Activated naive CD4-positive, alpha-beta T cell treated with anti-CD3 and anti-CD28 coated beads, Interleukin-2, amount 50 U/mL, for 16 hours (primary cell): ENCODE data around the gene SEMA3D.

ENCODE experiments used
- DNase-seq: peaks from one replicate; pipeline ENCODE4 v3.0.0-alpha.2; 2020

SEMA3D gene

DNA sequence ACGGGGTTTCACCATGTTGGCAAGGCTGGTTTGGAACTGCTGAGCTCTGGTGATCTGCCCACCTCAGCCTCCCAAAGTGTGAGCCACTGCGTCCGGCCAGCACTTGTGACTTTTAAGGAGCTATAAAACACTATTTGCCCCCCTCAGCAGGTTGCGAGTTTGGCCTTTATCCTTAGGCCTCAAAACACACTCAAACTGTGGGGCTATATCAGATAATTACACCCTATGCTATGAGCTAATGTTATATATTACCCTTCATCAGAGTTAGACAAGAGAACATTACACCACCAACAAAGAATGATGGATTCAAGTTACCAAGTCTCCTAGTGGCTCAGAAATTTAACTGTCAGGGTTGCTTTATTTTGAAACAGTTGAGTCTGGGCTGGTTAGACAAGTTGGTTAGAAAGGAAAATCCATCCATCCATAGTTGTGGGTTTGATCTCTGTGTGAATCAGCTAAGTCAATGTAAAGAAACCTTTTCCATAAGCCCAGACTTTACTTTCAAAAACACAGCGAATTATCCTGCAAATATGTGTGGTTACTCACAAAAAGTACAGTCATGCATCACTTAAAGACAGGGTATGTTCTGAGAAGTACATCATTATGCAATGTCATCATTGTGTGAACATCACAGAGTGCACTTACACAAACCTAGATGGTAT lies 115.8 kb downstream of the SEMA3D start:
- no peak for DNase-seq

DNA sequence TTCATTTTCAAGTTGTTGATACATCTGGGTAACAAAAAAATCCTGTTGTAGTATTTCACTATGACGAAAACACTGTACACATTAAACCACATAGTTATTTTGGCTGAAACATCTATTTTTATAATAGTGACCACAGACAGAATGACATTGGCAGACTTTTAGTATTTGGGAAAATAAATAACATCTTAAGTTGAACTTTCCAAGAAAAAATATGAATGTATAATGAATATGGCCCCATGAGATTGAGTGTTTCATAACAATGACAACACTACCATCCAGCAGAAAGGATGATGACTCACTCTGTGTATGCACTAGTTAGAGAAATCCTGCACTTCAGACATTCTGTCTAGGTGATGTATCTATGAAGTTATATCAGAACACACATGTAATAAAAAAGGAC lies 118.1 kb downstream of the SEMA3D start:
- no peak for DNase-seq

DNA sequence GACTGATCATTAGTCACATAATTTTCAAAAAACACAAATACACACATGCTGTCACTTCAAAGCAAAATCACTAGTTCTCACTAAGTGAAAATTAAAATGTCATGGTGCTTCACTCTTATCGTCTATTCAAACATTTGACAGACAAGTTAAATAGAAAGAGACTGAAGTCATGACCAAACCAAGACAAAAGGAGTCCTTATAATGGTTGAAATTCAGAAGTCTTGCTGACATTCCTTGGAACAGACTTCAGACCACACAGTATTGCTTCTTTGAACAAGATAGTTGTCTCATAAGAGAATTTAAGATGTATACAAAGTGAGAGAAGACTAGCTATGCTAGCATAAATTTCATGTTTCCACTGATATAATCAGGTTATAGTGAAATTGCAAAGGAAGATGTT lies 119.5 kb downstream of the SEMA3D start:
- DNase-seq: no peak

DNA sequence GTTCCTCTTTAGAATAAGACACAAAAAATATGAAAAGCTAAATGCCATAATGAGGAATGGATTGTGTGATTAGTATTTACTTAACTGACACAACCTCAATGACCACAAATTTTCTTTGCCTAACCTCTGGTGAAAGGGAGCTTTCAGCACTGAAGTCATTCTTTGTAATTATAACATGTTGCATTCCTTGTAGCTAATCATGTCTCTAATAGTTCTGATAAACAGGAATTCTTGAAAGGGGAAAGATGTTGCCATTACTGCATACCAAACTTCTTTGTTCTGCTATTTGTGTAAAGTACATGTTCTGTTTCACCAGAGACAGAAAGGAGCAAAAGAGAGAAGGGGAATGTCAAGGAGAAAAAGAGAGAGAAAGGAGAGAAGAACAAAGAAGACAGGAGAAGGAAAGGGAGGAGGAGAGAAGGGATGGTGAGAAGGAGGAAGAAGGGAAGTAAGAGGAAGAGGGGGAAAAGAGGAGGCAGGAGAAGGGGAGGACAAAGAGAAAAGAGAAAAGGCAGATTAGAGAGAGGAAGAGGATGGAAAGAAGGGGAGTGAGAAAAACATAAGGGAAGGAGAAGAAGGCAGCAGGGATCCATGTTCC lies 120.9 kb downstream of the SEMA3D start:
- DNase-seq: no peak

DNA sequence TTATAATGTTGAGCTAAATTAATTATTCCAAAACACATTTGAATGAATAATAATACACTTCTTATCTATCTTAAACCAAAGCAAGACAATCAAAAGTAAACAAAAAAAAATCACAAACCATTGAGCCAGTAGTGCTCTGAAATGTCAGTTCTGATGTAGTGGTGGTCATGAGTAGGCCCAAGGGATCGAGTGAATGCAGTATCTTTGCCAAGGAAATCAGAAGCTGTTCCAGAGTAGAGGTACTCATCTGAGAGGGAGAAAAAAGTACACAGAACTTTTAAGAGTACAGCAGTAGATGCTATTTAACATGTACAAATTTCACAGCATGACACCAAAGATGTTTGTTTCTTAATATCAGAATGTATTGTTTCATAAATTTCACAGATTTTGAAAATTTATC lies 121.5 kb downstream of the SEMA3D start:
- no peak for DNase-seq

DNA sequence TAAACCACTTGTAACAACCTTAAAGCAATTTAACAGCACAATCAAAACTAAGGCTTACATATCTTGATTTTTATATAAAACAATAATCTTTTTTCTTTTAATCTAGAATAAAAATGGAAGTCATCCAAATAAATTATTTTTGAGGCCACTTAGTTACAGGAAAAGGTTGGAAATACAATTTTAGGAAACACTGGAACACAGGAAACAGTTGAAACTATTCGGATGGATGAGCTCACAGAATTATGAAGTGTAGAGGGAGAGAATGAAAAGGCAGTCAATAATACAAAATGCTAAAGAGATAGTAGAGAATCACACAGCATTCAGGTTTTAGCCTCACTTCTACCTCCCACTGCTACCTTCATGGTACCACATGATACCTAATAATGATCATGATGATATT lies 124.2 kb downstream of the SEMA3D start:
- DNase-seq: no peak

DNA sequence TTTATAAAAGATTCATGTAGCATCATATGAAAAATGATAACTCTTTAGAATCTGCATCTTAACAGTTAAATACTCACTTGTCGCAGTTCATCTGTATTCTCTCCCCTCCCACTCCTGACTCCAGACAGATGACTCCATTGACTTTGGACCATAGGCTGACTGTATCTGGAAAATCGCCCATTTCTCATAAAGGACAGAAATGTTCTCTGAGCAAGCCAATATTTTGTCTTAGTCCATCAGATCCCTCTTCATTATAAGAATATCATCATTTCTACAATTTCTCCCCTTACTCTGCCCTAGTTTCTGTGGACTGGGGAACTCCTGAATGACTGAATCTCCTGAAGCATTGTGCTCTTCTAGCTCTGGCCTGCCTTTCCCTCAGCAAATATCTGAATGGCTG lies 125.4 kb downstream of the SEMA3D start:
- DNase-seq: no peak

DNA sequence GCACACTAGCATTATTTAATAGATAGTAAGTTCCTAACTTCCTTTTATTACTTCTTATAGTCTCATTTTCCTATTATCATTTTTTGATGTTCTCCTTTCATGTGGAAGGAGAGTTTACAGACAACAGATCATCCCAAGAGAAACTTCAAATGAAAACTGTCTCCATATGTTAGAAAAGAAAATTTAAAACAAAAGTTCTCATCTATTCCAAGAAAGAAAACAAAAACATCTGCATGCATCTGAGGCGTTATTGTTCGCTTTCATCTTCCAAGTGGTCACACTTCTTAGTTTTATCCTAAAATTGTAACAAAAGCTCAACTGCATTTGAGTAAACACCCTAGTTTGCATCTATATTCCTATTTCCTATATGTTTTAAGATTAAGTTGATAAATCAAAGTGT lies 126.2 kb downstream of the SEMA3D start:
- no peak for DNase-seq

DNA sequence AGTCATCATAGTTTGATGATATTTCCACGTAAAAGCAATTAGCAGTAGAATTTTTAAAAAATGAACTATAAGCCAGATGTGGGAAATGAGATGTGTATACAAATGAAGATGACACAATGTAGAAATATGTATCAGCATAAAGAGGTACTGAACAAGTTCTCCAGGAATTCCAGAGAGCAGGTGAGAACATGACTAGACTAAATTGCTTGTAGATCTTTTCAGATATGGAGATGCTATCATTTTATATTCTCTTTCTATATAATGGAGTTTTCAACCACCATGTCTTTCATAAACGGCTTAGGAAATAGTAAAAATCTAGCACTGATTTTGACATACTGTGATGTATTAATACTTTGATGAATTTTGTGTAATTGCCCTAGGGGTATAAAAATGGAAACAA lies 130.9 kb downstream of the SEMA3D start:
- DNase-seq: no peak

DNA sequence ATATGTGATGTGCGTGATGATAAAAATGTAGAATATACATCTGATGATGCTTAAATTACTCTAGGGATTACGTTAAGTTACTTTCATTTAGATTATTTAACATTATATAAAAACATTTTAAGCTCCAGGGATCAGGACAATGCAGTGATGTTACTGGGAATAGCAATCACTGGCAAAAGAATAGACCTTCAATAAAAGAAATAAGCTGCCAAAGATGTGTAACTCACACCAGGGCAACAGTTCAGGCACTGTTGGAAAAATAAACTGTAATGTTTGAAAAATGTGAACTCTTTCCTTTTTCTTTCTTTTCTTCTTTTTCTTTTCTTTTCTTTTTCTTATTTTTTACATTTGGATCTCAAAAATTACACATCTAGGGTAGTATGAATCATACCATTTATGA lies 131.7 kb downstream of the SEMA3D start:
- DNase-seq: no peak

DNA sequence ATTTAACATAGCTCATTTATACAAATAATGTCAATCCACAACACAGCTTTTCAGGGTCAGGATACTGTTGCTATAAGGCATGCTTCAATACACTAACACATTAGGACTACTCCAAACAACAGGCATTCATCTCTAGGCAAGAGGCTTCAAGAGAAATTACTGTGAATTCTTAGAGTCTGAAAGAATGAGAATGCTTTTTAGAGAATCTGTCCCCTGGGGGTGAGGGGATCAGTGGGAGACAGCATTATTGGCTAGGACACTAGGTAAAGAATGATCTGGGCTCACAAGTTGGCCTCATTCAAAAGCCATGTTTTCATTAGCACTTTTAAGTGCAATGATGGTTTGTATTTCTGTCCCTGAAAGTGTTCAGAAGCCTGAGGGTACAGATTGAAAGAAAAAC lies 132.6 kb downstream of the SEMA3D start:
- DNase-seq: no peak

DNA sequence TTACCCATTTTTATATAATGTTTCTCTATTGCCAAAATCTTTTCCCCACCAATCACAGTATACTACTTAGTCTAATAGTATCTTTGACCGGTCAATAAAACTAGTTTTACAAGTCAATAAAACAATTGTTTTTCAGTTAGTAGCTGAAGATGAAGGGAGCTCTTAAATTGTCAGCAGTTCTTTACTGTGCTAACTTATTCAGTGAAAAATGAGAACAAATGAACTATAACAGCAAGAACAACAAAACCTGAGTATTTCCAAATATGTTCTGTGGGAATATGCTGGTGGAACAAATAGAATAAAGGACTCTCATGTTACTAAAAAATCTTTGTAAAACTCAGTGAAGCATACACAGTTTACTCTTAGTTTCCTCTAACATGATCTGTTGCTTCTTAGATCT lies 134.0 kb downstream of the SEMA3D start:
- no peak for DNase-seq

DNA sequence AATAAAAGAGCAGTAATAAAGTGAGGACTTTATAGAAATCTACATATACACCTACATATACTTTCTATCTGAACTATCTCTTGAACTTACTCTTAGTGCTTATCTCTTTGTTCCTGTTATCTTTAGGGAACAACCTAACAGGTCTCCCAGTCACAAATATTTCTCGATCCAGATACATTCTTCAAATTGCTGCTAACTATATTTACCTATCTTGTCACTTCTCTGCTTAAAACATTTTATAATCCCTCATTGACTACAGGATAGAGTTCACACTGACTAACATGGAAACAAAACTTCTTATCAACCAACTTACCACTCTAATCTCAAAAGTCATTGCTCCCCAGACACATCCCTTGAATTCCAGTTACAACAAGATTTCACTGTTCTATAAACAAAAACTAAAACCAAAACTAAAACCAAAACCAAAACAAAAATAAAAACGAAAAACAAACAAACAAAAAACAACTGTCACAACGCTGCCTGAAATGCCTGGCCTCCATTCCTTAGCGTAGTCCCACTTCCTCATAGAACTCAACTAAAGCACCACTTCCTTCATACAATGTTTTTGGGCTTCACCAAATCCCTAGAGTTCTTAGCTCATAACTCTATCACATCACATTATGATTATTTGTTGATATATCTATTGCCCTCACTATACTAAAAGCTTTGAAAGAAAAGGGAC lies 134.7 kb downstream of the SEMA3D start:
- no peak for DNase-seq

DNA sequence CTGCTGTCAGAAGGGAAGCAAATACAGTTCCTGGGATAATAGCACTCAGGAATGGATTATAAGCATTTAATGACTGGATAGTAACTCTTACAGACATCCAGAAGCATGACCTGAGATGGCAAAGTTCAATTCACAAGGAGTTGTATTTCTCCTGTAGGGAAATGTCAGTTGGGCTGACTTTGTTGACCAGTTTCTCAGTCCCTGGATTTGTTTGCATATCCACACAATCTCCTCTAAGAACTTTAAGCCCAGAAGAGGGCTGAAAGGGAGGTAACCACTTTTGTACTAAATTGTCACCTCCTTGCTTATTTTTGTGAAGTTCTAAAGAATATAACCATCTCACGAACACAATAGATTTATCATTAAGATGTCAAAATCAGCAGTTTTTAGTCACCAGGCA lies 140.3 kb downstream of the SEMA3D start:
- DNase-seq: no peak

DNA sequence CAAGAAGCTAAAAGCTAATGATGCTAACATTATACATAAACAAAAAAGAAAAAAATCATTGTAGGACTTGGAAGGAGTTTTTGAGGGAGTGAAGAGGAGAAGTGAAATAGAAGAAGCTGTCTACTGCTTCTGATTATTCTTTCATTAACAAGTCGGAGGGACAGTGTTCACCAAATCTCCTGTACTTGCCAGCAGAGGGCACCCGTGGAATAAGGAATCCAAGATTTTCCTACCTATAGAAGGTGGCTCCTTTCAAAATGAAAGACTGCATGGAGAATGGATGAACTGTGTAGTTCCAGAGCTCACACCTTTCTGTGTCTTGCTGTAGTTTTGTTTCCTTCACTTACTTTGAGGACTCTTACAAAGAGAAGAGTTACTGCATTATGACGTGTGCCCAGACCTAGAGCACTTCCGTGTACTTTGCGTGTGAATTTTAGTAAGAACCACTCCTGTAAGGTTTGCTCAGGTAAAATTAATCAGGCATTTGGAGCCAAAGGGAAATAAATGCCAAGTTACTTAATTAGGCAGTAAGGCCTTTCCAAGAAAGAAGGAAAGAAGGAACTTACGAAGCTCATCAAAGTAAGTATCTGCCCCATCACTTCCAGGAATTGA lies 145.1 kb downstream of the SEMA3D start:
- no peak for DNase-seq

DNA sequence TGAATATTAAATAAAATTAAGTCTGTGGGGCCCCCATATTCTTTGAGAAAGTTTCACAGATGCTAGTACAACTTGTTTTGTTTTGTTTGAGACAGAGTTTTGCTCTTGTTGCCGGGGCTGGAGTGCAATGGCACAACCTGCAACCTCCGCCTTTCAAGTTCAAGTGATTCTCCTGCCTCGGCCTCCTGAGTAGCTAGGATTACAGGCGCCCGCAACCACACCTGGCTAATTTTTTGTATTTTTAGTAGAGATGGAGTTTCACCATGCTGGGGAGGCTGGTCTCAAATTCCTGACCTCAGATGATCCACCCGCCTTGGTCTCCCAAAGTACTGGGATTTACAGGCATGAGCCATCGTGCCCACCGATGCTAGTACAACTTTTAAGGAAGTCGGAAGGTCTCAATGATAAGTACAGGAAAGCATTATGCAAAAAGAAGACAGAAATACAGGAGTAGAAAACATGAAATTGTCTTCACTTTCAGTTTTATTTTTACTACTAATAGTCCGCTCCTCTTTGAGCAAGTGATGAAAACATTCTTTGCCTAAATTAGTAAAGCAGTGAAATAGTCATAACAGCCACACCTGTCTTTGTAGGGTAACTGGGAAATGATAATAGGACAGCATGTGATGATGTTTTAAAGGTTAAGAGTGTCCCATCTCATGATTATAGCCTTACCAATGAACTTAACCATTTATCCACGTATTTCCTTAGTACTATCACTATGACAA lies 147.5 kb downstream of the SEMA3D start:
- DNase-seq: no peak

DNA sequence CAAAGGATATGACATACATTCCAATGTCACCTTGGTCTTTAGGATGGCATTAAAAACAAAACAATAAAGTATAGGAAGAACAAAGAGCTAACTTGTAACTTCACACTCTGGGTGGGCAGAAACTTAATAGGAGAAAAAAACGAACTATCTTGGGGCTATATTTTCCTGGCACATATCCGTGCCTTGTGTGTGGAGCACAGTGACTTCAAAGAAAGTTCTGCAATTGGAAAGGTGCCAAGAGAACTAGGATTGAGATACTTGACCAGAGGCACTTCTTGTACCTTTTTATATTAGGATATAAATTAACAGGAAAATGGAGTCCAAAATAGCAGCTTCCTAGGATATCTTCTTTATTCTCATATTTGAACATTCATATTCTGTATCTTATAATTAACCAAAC lies 148.4 kb downstream of the SEMA3D start:
- no peak for DNase-seq

DNA sequence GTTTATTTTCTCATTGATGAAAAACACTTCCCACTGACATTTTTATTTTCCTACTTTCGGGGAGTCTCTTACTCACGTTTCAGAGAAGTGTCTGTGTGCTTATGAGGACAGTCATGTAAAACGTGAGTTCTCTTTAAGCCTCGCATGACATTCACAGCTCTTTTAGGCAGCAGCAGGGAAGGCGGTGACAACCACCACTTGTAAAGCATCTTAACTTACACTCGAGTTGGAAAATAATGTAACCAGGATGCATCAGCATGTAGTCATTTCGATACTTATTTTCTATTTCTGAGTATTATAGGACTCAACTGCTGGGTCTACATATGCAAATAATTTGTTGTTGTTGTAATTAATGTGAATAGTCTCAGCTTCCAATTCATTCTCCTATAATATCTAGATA lies 153.6 kb downstream of the SEMA3D start:
- DNase-seq: no peak

DNA sequence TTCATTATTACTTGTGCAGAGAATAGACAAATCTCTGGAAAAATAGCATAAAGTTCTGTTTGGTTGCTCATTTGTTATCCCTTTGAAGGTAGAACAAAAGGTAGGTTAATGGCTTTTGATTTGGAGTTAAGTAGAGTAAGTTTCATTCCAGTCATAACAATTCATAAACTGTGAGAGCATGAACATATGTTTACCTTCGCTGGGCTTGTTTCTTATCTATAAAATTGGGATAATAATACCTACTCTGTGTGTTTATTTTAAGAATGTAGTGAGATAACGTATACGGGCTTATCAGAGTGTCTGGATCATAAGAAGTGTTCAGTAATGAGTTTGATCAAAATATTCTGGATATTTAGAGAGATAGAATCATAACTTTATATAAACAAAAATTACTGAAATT lies 155.4 kb downstream of the SEMA3D start:
- DNase-seq: no peak

DNA sequence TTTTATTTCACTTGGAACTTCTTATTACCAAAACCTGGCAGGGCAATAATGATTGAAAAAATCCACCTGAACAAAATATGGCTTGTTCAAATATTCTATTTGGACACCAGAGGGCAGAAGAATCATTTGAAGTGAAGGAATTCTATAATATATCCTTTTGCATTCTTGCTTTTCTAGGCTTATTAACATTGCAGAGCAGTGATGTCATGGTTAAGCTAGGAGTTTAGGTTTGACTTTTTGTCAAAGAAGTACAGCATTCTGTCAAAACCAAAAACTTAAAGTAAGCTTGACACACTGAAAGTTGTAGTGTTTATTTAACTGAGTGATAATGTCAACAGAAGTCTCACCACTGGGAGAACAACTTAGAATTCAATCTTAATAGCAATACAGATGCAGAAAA lies 156.0 kb downstream of the SEMA3D start:
- DNase-seq: no peak

DNA sequence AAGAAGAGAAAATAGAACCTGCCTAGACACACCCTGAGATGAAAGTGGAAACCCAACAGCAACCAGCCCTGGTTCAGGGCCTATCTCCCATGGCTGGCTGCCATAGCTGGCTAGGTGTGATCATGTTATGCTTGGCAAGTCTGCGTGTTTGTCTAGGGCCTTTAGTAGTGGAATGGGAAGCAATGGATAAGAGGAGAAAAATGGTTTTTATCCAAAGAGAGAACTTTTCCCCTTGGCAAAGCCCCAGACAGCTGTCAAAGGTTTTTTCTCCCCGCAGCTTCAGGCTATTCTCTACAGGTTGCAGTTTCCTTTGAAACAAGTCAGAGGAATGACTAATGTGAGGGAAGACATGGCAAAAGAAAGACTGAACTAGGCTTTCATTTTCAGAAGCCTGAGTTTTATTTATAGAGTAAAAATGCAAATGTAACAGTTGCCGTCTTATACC lies 161.5 kb downstream of the SEMA3D start:
- DNase-seq: no peak

DNA sequence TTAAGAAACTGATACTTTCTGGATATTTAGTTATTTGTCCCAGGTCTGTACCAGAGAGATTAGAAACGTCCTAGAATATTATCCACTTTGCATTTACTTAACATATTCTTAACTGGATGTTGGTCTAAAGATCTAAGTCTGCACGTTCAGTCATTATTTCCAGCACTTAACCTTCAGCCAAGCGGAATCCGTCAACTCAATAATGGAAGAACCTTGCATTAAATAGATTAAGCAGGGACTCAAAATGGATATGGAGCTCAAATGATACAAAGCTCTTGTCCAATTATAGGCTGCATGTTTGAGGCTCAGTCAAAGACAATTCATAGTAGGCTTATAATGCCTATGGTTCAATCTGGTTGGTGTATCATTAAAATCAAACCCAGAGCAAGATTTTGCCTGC lies 162.9 kb downstream of the SEMA3D start:
- no peak for DNase-seq

DNA sequence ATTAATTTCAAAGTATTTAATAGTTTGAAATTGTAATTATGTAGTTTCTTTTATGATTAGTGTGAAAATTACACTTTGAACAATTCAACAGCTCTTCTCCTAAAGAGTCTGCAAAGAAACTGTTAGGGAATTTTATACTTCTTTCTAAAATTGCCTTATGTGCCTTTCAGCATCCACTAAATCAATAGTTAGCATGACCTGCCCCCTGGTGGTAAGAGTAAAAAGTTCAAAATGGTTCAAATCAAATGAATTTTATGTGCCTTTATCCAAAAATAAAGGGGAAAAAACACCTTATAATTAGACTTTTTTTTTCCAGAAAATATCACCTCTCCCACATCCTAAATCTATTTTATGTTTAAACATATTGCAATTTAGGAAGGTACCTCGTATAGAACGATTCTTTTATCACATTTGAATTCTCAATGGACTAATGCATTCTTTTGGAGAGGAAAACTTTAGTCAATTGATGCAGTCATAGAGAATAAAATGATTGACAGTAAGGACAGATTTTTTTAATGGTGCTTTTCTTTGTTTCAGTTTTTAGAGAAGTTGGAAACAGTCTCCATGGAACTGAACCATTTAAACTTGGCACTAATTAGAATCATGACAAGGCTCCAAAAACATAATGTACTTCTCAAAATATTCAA lies 163.7 kb downstream of the SEMA3D start:
- no peak for DNase-seq
